ENCODE data around the gene TP53TG5. TPM values are rescaled to one million over a fixed set of nuclear protein-coding genes. Genes with fewer than 3 reads are reported as not detected.
"Not testable (repeated sequence)": the region's sequence is repeated elsewhere in the genome, so short reads cannot be mapped to it uniquely, and the experiment has no call there.

TP53TG5 gene
- total RNA-seq, 1 donor, result not detected

DNA sequence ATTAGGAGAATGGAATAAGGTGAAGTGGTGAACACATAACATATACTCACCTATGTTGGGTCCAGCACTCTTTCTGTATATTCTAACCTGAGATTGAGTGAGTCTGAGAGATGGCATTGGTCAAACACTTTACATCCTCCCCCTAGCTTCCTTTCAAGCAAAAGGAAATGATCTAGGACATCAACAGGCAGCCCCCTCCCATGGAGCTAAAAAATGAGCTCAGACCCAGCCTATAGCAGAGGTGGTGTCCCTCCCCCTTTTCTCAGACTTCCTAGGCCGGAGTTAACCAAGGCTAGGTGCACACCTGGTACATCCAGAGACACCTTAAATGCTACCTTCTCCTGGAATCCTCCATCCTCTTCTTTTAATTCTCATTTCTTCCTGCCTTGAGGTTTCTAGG lies 24.4 kb downstream of the TP53TG5 start:
- H3K36me3 ChIP-seq (ENCODE audit: insufficient read depth, low read length), result no peaks in the 10 kb centered on the region
- H3K4me3 ChIP-seq (ENCODE audit: insufficient read depth, low read length), result no peak overlapping the region
- TF ChIP-seq, protein P1, sequence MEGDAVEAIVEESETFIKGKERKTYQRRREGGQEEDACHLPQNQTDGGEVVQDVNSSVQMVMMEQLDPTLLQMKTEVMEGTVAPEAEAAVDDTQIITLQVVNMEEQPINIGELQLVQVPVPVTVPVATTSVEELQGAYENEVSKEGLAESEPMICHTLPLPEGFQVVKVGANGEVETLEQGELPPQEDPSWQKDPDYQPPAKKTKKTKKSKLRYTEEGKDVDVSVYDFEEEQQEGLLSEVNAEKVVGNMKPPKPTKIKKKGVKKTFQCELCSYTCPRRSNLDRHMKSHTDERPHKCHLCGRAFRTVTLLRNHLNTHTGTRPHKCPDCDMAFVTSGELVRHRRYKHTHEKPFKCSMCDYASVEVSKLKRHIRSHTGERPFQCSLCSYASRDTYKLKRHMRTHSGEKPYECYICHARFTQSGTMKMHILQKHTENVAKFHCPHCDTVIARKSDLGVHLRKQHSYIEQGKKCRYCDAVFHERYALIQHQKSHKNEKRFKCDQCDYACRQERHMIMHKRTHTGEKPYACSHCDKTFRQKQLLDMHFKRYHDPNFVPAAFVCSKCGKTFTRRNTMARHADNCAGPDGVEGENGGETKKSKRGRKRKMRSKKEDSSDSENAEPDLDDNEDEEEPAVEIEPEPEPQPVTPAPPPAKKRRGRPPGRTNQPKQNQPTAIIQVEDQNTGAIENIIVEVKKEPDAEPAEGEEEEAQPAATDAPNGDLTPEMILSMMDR (IDR thresholded peaks at IDR 0.05; ENCODE audit: extremely low read depth, low read depth, low read length), result no peak
- DNase-seq (ENCODE audit: insufficient read length, low spot score, missing footprints), result peak; percentile 30
- H4K20me1 ChIP-seq (ENCODE audit: insufficient read depth, low read length), result no peaks in the 10 kb centered on the region
- H3K4me2 ChIP-seq (ENCODE audit: insufficient read depth, low read length), result no peak overlapping the region
- H3K9me3 ChIP-seq (ENCODE audit: low read depth, low read length), result no peaks in the 10 kb centered on the region
- H3K4me1 ChIP-seq (ENCODE audit: insufficient read depth, low read length), result peaks cover 41% of the 10 kb centered on the region
- no peaks in the 10 kb centered on the region for H3K27me3 ChIP-seq (ENCODE audit: insufficient read depth, low read length)
- no peak overlapping the region for H3K27ac ChIP-seq (ENCODE audit: low read depth, low read length)
- no peak overlapping the region for H2AFZ ChIP-seq (ENCODE audit: low read length)
- no peaks in the 10 kb centered on the region for H3K79me2 ChIP-seq (ENCODE audit: insufficient read depth, low read length)

GRCh38 chr20:45352729-45353128 lies 25.4 kb downstream of the TP53TG5 start:
- DNase-seq (ENCODE audit: insufficient read length, low spot score, missing footprints), result peak; percentile 5
- Histone ChIP-seq H2AFZ (ENCODE audit: low read length) (no peak overlapping the region), H3K4me2 (ENCODE audit: insufficient read depth, low read length) (no peak overlapping the region)

GRCh38 chr20:45350795-45351194 lies 27.3 kb downstream of the TP53TG5 start:
- peaks cover 24% of the 10 kb centered on the region for H4K20me1 ChIP-seq (ENCODE audit: insufficient read depth, low read length)

More at GRCh38 chr20:45352729-45353128, 25.4 kb downstream of the TP53TG5 start:
- Histone ChIP-seq H3K4me1 (ENCODE audit: insufficient read depth, low read length) (peaks cover 34% of the 10 kb centered on the region), H3K27ac (ENCODE audit: low read depth, low read length) (no peak overlapping the region), H3K27me3 (ENCODE audit: insufficient read depth, low read length) (no peaks in the 10 kb centered on the region), H3K9me3 (ENCODE audit: low read depth, low read length) (no peaks in the 10 kb centered on the region), H3K4me3 (ENCODE audit: insufficient read depth, low read length) (no peak overlapping the region), H3K79me2 (ENCODE audit: insufficient read depth, low read length) (peaks cover 5% of the 10 kb centered on the region), H3K36me3 (ENCODE audit: insufficient read depth, low read length) (no peaks in the 10 kb centered on the region), H4K20me1 (ENCODE audit: insufficient read depth, low read length) (peaks cover 5% of the 10 kb centered on the region)
- TF ChIP-seq, protein P1 (IDR thresholded peaks at IDR 0.05; ENCODE audit: extremely low read depth, low read depth, low read length), result no peak

DNA sequence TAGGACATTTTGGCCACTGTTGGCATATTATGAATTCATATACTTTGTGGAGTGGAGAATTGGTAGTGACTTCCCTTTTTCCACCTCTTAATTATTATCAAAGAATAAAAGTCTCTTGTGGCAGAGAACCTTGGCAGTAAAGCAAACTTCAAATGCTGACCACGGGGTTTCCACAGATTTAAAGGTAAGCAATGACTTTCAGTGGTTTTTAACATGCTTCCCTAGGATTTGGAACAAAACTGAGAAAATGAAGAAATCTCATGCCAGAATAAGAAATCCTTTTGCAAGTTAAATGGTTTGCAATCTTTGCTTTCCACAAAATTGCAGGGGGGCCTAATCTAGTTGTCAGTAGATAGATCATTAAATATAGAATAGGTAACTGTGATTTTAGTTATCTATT lies 27.9 kb downstream of the TP53TG5 start:
- Histone ChIP-seq H3K27me3 (ENCODE audit: insufficient read depth, low read length) (no peaks in the 10 kb centered on the region), H3K4me1 (ENCODE audit: insufficient read depth, low read length) (peaks cover 40% of the 10 kb centered on the region), H3K79me2 (ENCODE audit: insufficient read depth, low read length) (peaks cover 30% of the 10 kb centered on the region), H3K36me3 (ENCODE audit: insufficient read depth, low read length) (peaks cover 8% of the 10 kb centered on the region), H3K4me3 (ENCODE audit: insufficient read depth, low read length) (no peak overlapping the region), H4K20me1 (ENCODE audit: insufficient read depth, low read length) (peaks cover 30% of the 10 kb centered on the region), H3K9me3 (ENCODE audit: low read depth, low read length) (no peaks in the 10 kb centered on the region), H3K27ac (ENCODE audit: low read depth, low read length) (no peak overlapping the region), H2AFZ (ENCODE audit: low read length) (no peak overlapping the region), H3K4me2 (ENCODE audit: insufficient read depth, low read length) (no peak overlapping the region)
- DNase-seq (ENCODE audit: insufficient read length, low spot score, missing footprints), result no peak
- TF ChIP-seq, protein P1 (IDR thresholded peaks at IDR 0.05; ENCODE audit: extremely low read depth, low read depth, low read length), result no peak

More at GRCh38 chr20:45350795-45351194, 27.3 kb downstream of the TP53TG5 start:
- H3K4me1 ChIP-seq (ENCODE audit: insufficient read depth, low read length), result peaks cover 40% of the 10 kb centered on the region
- H3K4me3 ChIP-seq (ENCODE audit: insufficient read depth, low read length); H3K4me2 ChIP-seq (ENCODE audit: insufficient read depth, low read length); H3K36me3 ChIP-seq (ENCODE audit: insufficient read depth, low read length); H3K27ac ChIP-seq (ENCODE audit: low read depth, low read length); H3K27me3 ChIP-seq (ENCODE audit: insufficient read depth, low read length); DNase-seq (ENCODE audit: insufficient read length, low spot score, missing footprints); H2AFZ ChIP-seq (ENCODE audit: low read length); H3K9me3 ChIP-seq (ENCODE audit: low read depth, low read length): not testable (repeated sequence)
- peaks cover 24% of the 10 kb centered on the region for H3K79me2 ChIP-seq (ENCODE audit: insufficient read depth, low read length)
